Measurements from ENCODE around the gene IL1RAPL2.

GRCh38 chrX:104568304-104568915 is 2.4 kb downstream of the IL1RAPL2 start:
- TF ChIP-seq, protein P1, sequence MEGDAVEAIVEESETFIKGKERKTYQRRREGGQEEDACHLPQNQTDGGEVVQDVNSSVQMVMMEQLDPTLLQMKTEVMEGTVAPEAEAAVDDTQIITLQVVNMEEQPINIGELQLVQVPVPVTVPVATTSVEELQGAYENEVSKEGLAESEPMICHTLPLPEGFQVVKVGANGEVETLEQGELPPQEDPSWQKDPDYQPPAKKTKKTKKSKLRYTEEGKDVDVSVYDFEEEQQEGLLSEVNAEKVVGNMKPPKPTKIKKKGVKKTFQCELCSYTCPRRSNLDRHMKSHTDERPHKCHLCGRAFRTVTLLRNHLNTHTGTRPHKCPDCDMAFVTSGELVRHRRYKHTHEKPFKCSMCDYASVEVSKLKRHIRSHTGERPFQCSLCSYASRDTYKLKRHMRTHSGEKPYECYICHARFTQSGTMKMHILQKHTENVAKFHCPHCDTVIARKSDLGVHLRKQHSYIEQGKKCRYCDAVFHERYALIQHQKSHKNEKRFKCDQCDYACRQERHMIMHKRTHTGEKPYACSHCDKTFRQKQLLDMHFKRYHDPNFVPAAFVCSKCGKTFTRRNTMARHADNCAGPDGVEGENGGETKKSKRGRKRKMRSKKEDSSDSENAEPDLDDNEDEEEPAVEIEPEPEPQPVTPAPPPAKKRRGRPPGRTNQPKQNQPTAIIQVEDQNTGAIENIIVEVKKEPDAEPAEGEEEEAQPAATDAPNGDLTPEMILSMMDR (IDR thresholded peaks at IDR 0.05), result no peak
- TF ChIP-seq EP300 (IDR thresholded peaks at IDR 0.05), result no peak
- TF ChIP-seq POLR2AphosphoS5 (IDR thresholded peaks at IDR 0.05), result no peak

Measured in esophagus muscularis mucosa (tissue), 4 donors.